AG09309 (cell line): ENCODE measurements around the gene TMX2.

Experiments used
- DNase-seq: peaks from one replicate; pipeline ENCODE4 v3.0.0-alpha.2; 2010; ENCODE audit warnings: low read depth
- H3K4me3 ChIP-seq: 2 replicates; pipeline ENCODE4 v1.5.1; 2011; ENCODE audit warnings: mild to moderate bottlenecking, low read depth, low read length, moderate library complexity; ENCODE audit not compliant: control insufficient read depth
- TF ChIP-seq, protein P1 (sequence below): IDR thresholded peaks from 2 replicates; pipeline ENCODE4 v1.5.1; 2011; ENCODE audit warnings: mild to moderate bottlenecking, low read depth, low read length, inconsistent platforms; ENCODE audit not compliant: insufficient read depth, control insufficient read depth; ENCODE audit errors: missing control alignments

The TMX2 gene

DNA sequence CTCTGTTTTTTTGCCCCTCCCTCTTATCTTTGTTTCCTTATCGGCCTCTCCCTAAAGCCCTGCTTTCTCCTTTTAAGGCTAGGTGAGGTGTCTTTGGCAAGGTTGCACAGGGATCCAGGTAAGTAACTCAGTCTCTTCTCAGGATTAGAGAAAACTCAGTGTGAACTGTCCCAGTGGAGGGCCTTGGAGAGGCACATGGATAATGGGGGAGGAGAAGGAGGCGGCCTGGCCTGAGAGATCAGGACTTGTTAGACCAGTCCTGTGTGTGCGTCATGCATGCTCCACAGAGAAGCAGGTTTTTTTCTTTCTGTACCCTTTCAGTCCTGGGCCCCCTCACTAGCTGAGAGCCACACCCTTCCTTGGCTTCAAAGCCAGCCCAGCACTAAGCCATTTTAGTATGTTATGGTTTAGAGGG is 69.1 kb downstream of the TMX2 start:
- DNase-seq, result no peak
- TF ChIP-seq, protein P1, sequence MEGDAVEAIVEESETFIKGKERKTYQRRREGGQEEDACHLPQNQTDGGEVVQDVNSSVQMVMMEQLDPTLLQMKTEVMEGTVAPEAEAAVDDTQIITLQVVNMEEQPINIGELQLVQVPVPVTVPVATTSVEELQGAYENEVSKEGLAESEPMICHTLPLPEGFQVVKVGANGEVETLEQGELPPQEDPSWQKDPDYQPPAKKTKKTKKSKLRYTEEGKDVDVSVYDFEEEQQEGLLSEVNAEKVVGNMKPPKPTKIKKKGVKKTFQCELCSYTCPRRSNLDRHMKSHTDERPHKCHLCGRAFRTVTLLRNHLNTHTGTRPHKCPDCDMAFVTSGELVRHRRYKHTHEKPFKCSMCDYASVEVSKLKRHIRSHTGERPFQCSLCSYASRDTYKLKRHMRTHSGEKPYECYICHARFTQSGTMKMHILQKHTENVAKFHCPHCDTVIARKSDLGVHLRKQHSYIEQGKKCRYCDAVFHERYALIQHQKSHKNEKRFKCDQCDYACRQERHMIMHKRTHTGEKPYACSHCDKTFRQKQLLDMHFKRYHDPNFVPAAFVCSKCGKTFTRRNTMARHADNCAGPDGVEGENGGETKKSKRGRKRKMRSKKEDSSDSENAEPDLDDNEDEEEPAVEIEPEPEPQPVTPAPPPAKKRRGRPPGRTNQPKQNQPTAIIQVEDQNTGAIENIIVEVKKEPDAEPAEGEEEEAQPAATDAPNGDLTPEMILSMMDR, result no peak
- no peak overlapping the region for H3K4me3 ChIP-seq

DNA sequence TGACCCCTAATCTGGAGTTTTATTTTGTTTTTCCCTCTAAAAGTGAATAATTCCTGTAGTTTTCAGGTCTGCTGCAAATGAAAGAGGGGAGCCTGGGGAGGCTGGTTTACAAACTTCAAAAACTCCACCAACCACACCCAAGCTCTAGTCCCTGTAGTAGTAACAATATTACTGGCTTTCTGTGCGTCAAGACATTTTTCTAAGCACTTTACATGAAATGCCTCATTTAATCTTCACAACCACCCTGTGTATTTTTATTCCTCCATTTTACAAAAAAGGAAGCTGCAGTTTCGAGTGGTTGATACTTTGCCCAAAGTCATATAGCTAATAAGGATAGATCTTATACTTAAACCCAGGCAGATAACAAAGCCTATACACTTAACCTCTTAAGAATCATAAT is 72.7 kb downstream of the TMX2 start:
- H3K4me3 ChIP-seq, result no peak overlapping the region
- DNase-seq, result no peak
- TF ChIP-seq, protein P1, result no peak

DNA sequence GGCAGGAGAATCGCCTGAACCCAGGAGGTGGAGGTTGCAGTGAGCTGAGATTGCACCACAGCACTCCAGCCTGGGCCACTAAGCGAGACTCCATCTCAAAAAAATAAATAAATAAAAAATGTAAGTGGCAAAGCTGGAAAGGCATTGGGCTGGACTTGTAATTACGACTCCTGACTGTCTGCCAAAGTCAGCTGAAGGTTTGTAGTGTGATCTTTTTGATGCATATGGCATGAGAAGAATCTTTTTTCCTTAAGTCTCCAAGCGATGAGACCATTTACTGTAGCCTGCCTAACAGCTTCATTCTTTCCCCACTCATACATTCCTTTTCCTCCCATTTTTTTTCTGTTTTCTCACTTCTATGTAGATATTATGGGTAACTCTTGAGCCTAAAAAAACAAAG is 74.0 kb downstream of the TMX2 start:
- TF ChIP-seq, protein P1, result no peak
- H3K4me3 ChIP-seq, result no peak overlapping the region
- no peak for DNase-seq

DNA sequence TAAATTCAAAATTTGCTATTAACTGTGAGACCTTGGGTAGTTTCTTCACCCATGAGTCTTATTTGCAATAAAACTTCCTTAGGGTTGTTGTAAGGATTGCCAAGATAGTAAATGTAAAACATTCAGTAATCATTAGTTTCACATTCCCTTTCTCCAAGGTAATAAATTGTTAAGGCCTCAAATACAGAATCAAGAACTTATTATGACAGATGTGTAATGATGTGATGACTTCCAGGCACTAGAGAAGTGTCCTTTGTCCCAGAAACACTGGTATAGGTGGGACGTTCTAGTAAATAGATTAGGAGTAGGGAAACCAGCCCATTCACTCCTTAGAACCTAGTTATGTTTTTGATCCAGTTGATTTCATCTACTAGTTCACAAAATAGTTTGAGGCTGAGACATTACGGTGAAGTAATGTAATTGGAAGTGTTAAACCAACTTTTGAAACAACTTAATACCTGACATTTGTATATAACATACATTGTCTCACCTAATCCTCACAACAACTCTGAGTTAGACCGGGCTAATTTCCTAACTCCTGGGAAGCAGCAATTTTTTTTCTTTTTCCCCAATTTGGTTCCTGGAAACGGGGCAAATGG is 74.7 kb downstream of the TMX2 start:
- TF ChIP-seq, protein P1, result no peak
- no peak for DNase-seq
- H3K4me3 ChIP-seq, result no peak overlapping the region

DNA sequence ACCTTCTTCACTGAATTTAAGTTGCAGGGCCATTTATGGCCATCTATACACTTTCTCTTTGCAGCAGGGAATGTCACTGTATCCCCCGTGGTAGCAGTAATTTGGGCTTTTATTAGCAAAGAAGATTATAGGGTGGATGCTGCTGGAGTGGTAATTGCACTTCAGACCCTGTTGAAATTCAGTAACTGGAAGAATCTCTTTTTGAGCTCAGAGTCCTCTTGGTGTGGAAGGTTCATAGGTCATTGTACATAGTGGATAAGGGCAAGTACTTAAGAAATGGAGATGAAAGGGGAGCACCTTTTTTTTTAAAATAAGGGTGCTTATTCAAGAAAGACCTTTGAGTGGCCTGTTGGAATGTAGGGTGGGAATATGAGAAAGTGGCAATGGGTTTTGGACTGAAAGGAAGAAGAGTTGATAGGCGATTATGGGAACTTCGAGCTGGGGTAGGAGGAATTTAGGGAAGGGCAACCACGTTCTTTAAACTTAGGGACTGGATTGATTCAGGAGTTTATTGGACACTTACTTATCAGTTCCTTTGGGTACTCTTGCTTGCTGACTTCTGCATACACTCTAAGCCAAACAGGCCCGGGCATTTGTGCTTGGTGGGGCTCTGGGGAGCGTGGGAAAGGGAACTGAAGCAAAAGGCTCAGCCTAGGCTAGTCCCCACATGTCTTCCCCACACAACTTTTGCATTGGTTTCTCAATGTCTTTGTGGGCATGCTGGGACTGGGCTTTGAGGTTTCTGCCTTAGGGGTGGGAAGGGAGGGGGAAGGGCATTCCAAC is 75.7 kb downstream of the TMX2 start:
- TF ChIP-seq, protein P1, result no peak
- no peak for DNase-seq
- H3K4me3 ChIP-seq, result no peak overlapping the region

DNA sequence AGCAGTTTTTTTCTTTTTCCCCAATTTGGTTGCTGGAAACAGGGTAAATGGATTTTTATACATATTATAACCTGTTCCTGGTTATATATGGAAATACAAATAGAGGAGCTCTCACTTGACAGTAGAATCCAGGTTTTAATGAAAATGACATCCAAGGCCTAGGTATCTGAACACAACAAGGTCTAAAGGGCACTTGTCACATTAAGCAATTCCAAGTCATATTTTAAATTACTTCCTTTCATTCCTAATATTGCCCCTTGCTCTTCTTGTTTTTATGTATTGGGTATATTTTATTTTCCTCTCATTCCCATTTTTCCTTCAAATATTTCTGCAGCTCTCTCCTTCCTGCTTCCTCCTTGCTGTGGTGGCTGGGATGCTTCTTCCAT is 76.3 kb downstream of the TMX2 start:
- TF ChIP-seq, protein P1, result no peak
- DNase-seq, result no peak
- H3K4me3 ChIP-seq, result no peak overlapping the region
